GM23338 (cell line): ENCODE measurements around the gene AMBP. TPM values are rescaled to one million over a fixed set of nuclear protein-coding genes. Genes with fewer than 3 reads are reported as not detected.

ENCODE experiments used
- ATAC-seq: fragments of 200-7000 bp; cut with Tn5 transposase; 3 replicates; pipeline ENCODE4 v1.9.1; 2020
- DNase-seq: peaks from one replicate; pipeline ENCODE4 v3.0.0-alpha.2; 2015; ENCODE audit warnings: low spot score
- H2AFZ ChIP-seq: fragments of 200-600 bp; sonication (generic); 2 replicates; pipeline ENCODE4 v1.8.0; 2016; ENCODE audit warnings: antibody characterized with exemption, mild to moderate bottlenecking, moderate library complexity
- H3F3A ChIP-seq: fragments of 200-600 bp; sonication (generic); replicated peaks from 2 replicates; pipeline ENCODE4 v1.8.0; 2017; ENCODE audit warnings: antibody characterized with exemption, mixed run types, low read depth
- H3K27ac ChIP-seq: fragments of 200-600 bp; sonication (generic); 2 replicates; pipeline ENCODE4 v1.6.1; 2016; ENCODE audit warnings: low read depth
- H3K27me3 ChIP-seq: fragments of 200-600 bp; sonication (generic); 2 replicates; pipeline ENCODE4 v1.8.0; 2016; ENCODE audit warnings: mild to moderate bottlenecking, mixed run types, moderate library complexity; ENCODE audit not compliant: insufficient read depth
- H3K36me3 ChIP-seq: fragments of 200-600 bp; sonication (generic); 2 replicates; pipeline ENCODE4 v1.8.0; 2016; ENCODE audit warnings: mild to moderate bottlenecking; ENCODE audit not compliant: insufficient read depth
- H3K4me1 ChIP-seq: fragments of 200-600 bp; sonication (generic); 2 replicates; pipeline ENCODE4 v1.8.0; 2016; ENCODE audit warnings: mild to moderate bottlenecking, moderate library complexity; ENCODE audit not compliant: insufficient read depth
- H3K4me2 ChIP-seq: fragments of 200-600 bp; sonication (generic); 2 replicates; pipeline ENCODE4 v1.7.1; 2017; ENCODE audit warnings: mixed run types
- H3K4me3 ChIP-seq: fragments of 200-600 bp; sonication (generic); 2 replicates; pipeline ENCODE4 v1.6.1; 2016; ENCODE audit warnings: mixed run types
- H3K79me2 ChIP-seq: fragments of 200-600 bp; sonication (generic); replicated peaks from 2 replicates; pipeline ENCODE4 v1.8.0; 2017; ENCODE audit warnings: mild to moderate bottlenecking; ENCODE audit not compliant: insufficient read depth
- H3K9me2 ChIP-seq: fragments of 200-600 bp; sonication (generic); 2 replicates; pipeline ENCODE4 v1.8.0; 2017; ENCODE audit not compliant: insufficient read depth
- H4K20me1 ChIP-seq: fragments of 200-600 bp; sonication (generic); replicated peaks from 2 replicates; pipeline ENCODE4 v1.8.0; 2017; ENCODE audit warnings: mild to moderate bottlenecking; ENCODE audit not compliant: insufficient read depth
- H3K27ac Mint-ChIP-seq: 2 replicates; pipeline ENCODE4 v1.8.0; 2020; ENCODE audit warnings: inconsistent platforms, mild to moderate bottlenecking, moderate library complexity, mixed read lengths
- H3K27me3 Mint-ChIP-seq: 3 replicates; pipeline ENCODE4 v1.8.0; 2022; ENCODE audit warnings: low read depth, mild to moderate bottlenecking, moderate library complexity, mixed read lengths, inconsistent platforms; ENCODE audit not compliant: insufficient read depth, poor library complexity
- H3K36me3 Mint-ChIP-seq: 3 replicates; pipeline ENCODE4 v1.8.0; 2021; ENCODE audit warnings: low read depth, mild to moderate bottlenecking, inconsistent platforms, moderate library complexity, mixed read lengths
- H3K4me1 Mint-ChIP-seq: 3 replicates; pipeline ENCODE4 v1.8.0; 2020; ENCODE audit warnings: mild to moderate bottlenecking, inconsistent platforms, mixed read lengths
- H3K4me3 Mint-ChIP-seq: 3 replicates; pipeline ENCODE4 v1.8.0; 2021; ENCODE audit warnings: moderate library complexity, mild to moderate bottlenecking, inconsistent platforms, mixed read lengths
- H3K9me3 Mint-ChIP-seq: 3 replicates; pipeline ENCODE4 v1.8.0; 2020; ENCODE audit warnings: moderate library complexity, mild to moderate bottlenecking, inconsistent platforms, mixed read lengths
- CREB1 ChIP-seq: fragments of 250-450 bp; sonication (Bioruptor Pico); IDR thresholded peaks from 2 replicates; pipeline ENCODE4 v1.5.0; 2020; ENCODE audit warnings: low read depth, mild to moderate bottlenecking, moderate library complexity
- ETS1 ChIP-seq: IDR thresholded peaks from 2 replicates; pipeline ENCODE4 v1.6.1; 2016; ENCODE audit warnings: antibody characterized with exemption
- EZH2 ChIP-seq: fragments of 200-600 bp; sonication (generic); IDR thresholded peaks from one replicate; pipeline ENCODE4 v1.8.0; 2017; ENCODE audit warnings: antibody characterized with exemption, mild to moderate bottlenecking, low read depth; ENCODE audit not compliant: unreplicated experiment
- EZH2phosphoT487 ChIP-seq: fragments of 200-600 bp; sonication (generic); IDR thresholded peaks from one replicate; pipeline ENCODE4 v1.8.1; 2018; ENCODE audit warnings: antibody characterized with exemption; ENCODE audit not compliant: unreplicated experiment
- JUNB ChIP-seq: IDR thresholded peaks from one replicate; pipeline ENCODE4 v1.6.1; 2016; ENCODE audit warnings: antibody characterized with exemption; ENCODE audit not compliant: unreplicated experiment
- NANOG ChIP-seq: IDR thresholded peaks from 2 replicates; pipeline ENCODE4 v1.6.1; 2016; ENCODE audit warnings: antibody characterized with exemption, borderline replicate concordance
- POLR2AphosphoS5 ChIP-seq: IDR thresholded peaks from 2 replicates; pipeline ENCODE4 v1.6.1; 2016; ENCODE audit warnings: antibody characterized with exemption, low read depth
- REST ChIP-seq: IDR thresholded peaks from one replicate; pipeline ENCODE4 v1.6.1; 2018; ENCODE audit warnings: antibody characterized with exemption; ENCODE audit not compliant: unreplicated experiment
- STAT1 ChIP-seq: IDR thresholded peaks from one replicate; pipeline ENCODE4 v1.6.1; 2016; ENCODE audit warnings: antibody characterized with exemption; ENCODE audit not compliant: unreplicated experiment
- ZNF114 ChIP-seq: fragments of 250-450 bp; sonication (Bioruptor Pico); IDR thresholded peaks from 2 replicates; pipeline ENCODE4 v1.5.0; 2020; ENCODE audit warnings: mild to moderate bottlenecking, moderate library complexity
- ZNF331 ChIP-seq: fragments of 250-450 bp; sonication (Bioruptor Pico); IDR thresholded peaks from 2 replicates; pipeline ENCODE4 v1.5.0; 2020; ENCODE audit warnings: low read depth, mild to moderate bottlenecking, moderate library complexity
- ZNF462 ChIP-seq: fragments of 250-450 bp; sonication (Bioruptor Pico); IDR thresholded peaks from 2 replicates; pipeline ENCODE4 v1.5.0; 2020; ENCODE audit warnings: mild to moderate bottlenecking, moderate library complexity
- polyA plus RNA-seq: library from polyadenylated mRNA; unstranded; fragments of >200 nt; fragmentation: Nextera tagmentation; extraction: Ambion mirVana; gene quantifications from 2 replicates; pipeline ENCODE4 v1.2.1, GENCODE V29; 2016
- total RNA-seq: library from RNA; depleted of rRNA; stranded (reverse); fragments of >200 nt; shearing (Covaris generic); gene quantifications from 2 replicates; pipeline ENCODE4 v1.2.3, GENCODE V29; 2014
- TF ChIP-seq, protein P1 (sequence below), 2 experiments: fragments of 200-600 bp in 1 of 2; sonication (generic) in 1 of 2; conservative IDR thresholded peaks; 2 replicates each; pipeline versions ENCODE4 v1.5.1 to v1.6.1; 2016 to 2017; ENCODE audit warnings: antibody characterized with exemption in 2 of 2, low read depth in 2 of 2, mild to moderate bottlenecking in 2 of 2, moderate library complexity in 1 of 2

AMBP gene
- total and polyA plus RNA-seq, 2 experiments from 2014 or later = 1.3 to 2.0 TPM

GRCh38 chr9:114093031-114093471, 15.0 kb upstream of the AMBP start:
- ATAC-seq (no peak), DNase-seq (no peak)
- Histone ChIP-seq H3K4me1 (0 out of 2 replicates have a peak, but pooled peaks cover 4% of the 10 kb centered on the region), H3K4me3 (no peak overlapping the region), H3K27ac (no peak overlapping the region), H3K79me2 (no peaks in the 10 kb centered on the region), H3K9me2 (no peaks in the 10 kb centered on the region), H3K27me3 (peaks cover 15% of the 10 kb centered on the region), H3F3A (no peaks in the 10 kb centered on the region), H3K36me3 (no peaks in the 10 kb centered on the region), H4K20me1 (no peaks in the 10 kb centered on the region), H2AFZ (no peak overlapping the region), H3K4me2 (no peak overlapping the region)
- Mint-ChIP-seq H3K27me3 (peaks cover 26% of the 10 kb centered on the region), H3K4me3 (no peak overlapping the region), H3K4me1 (peaks cover 4% of the 10 kb centered on the region; the same call in 1 of the 3 replicates), H3K9me3 (no peaks in the 10 kb centered on the region), H3K27ac (no peak overlapping the region), H3K36me3 (no peaks in the 10 kb centered on the region; the same call in 2 of the 3 replicates)
- no peak for TF ChIP-seq NANOG
- no peak for TF ChIP-seq ETS1
- TF ChIP-seq POLR2AphosphoS5 = no peak
- no peak for TF ChIP-seq ZNF462
- TF ChIP-seq ZNF114 = no peak
- no peak for TF ChIP-seq REST
- TF ChIP-seq EZH2phosphoT487 = no peak
- TF ChIP-seq EZH2 = no peak
- no peak for TF ChIP-seq ZNF331 (CRISPR knock-in tag)
- TF ChIP-seq, protein P1, sequence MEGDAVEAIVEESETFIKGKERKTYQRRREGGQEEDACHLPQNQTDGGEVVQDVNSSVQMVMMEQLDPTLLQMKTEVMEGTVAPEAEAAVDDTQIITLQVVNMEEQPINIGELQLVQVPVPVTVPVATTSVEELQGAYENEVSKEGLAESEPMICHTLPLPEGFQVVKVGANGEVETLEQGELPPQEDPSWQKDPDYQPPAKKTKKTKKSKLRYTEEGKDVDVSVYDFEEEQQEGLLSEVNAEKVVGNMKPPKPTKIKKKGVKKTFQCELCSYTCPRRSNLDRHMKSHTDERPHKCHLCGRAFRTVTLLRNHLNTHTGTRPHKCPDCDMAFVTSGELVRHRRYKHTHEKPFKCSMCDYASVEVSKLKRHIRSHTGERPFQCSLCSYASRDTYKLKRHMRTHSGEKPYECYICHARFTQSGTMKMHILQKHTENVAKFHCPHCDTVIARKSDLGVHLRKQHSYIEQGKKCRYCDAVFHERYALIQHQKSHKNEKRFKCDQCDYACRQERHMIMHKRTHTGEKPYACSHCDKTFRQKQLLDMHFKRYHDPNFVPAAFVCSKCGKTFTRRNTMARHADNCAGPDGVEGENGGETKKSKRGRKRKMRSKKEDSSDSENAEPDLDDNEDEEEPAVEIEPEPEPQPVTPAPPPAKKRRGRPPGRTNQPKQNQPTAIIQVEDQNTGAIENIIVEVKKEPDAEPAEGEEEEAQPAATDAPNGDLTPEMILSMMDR (conservative IDR thresholded peaks at IDR 0.05; ENCODE audit: low read depth in 2 of 2) = no peak
- no peak for TF ChIP-seq JUNB
- no peak for TF ChIP-seq CREB1 (CRISPR knock-in tag)
- no peak for TF ChIP-seq STAT1
